WTC11 (cell line): ENCODE results near the gene PPM1L. TPM values are rescaled to one million over a fixed set of nuclear protein-coding genes. Genes with fewer than 3 reads are reported as not detected.

ENCODE experiments used
- ATAC-seq: fragments of 200-7000 bp; cut with Tn5 transposase; 2 replicates; pipeline ENCODE4 v1.10.0; 2021; ENCODE audit warnings: mild to moderate bottlenecking, moderate library complexity
- CTCF ChIA-PET: fragments of 300-600 bp; sonication (Branson Sonifier 250); formaldehyde crosslinking; loops from one replicate; lab custom pipeline; 2021; ENCODE audit warnings: antibody characterized with exemption; lab: Charles Lee
- POLR2A ChIA-PET: fragments of 350-600 bp; sonication (Branson Sonifier 250); formaldehyde crosslinking; loops from one replicate; lab custom pipeline; 2021; ENCODE audit warnings: antibody characterized with exemption; lab: Charles Lee
- DNase-seq: peaks from one replicate; pipeline ENCODE4 v3.0.0; 2021; ENCODE audit warnings: low spot score
- H3K27ac Mint-ChIP-seq: 2 replicates; pipeline ENCODE4 v1.8.0; 2021; ENCODE audit warnings: mixed read lengths
- H3K27me3 Mint-ChIP-seq: 2 replicates; pipeline ENCODE4 v1.8.0; 2021; ENCODE audit warnings: low read depth, mild to moderate bottlenecking, moderate library complexity, mixed read lengths
- H3K36me3 Mint-ChIP-seq: 2 replicates; pipeline ENCODE4 v1.8.0; 2021; ENCODE audit warnings: mixed read lengths
- H3K4me1 Mint-ChIP-seq: 2 replicates; pipeline ENCODE4 v1.8.0; 2022; ENCODE audit warnings: mixed read lengths
- H3K4me3 Mint-ChIP-seq: 2 replicates; pipeline ENCODE4 v1.8.0; 2021; ENCODE audit warnings: mild to moderate bottlenecking, moderate library complexity, mixed read lengths
- H3K9me3 Mint-ChIP-seq: 2 replicates; pipeline ENCODE4 v1.8.0; 2021; ENCODE audit warnings: mixed read lengths
- FOXJ3 ChIP-seq: sonication (generic); formaldehyde crosslinking; IDR thresholded peaks from 2 replicates; pipeline ENCODE4 v1.9.0; 2021; ENCODE audit warnings: missing genetic modification reagents, mild to moderate bottlenecking, borderline replicate concordance
- GTF2I ChIP-seq: fragments of 250-450 bp; sonication (Bioruptor Pico); conservative IDR thresholded peaks from 2 replicates; pipeline ENCODE4 v1.4.0; 2021; ENCODE audit warnings: mild to moderate bottlenecking
- NR1H2 ChIP-seq: sonication (generic); formaldehyde crosslinking; IDR thresholded peaks from 2 replicates; pipeline ENCODE4 v1.9.0; 2021; ENCODE audit warnings: mild to moderate bottlenecking, moderate library complexity, missing genetic modification reagents
- NR2C2 ChIP-seq: sonication (generic); formaldehyde crosslinking; IDR thresholded peaks from 2 replicates; pipeline ENCODE4 v1.8.0; 2022; ENCODE audit warnings: mild to moderate bottlenecking, missing genetic modification reagents
- RELA ChIP-seq: sonication (generic); formaldehyde crosslinking; IDR thresholded peaks from 2 replicates; pipeline ENCODE4 v1.8.1; 2022; ENCODE audit warnings: missing genetic modification reagents, mild to moderate bottlenecking, borderline replicate concordance
- RORB ChIP-seq: fragments of 250-450 bp; sonication (Bioruptor Pico); IDR thresholded peaks from 2 replicates; pipeline ENCODE4 v1.9.0; 2021; ENCODE audit warnings: mild to moderate bottlenecking
- SMAD3 ChIP-seq: sonication (generic); formaldehyde crosslinking; IDR thresholded peaks from 2 replicates; pipeline ENCODE4 v1.8.0; 2022; ENCODE audit warnings: missing genetic modification reagents, mild to moderate bottlenecking, borderline replicate concordance
- TCF7 ChIP-seq: sonication (generic); formaldehyde crosslinking; IDR thresholded peaks from 2 replicates; pipeline ENCODE4 v1.8.0; 2022; ENCODE audit warnings: mild to moderate bottlenecking, low read depth, missing genetic modification reagents, moderate library complexity
- ZNF138 ChIP-seq: sonication (generic); formaldehyde crosslinking; conservative IDR thresholded peaks from 2 replicates; pipeline ENCODE4 v1.8.1; 2022; ENCODE audit warnings: mild to moderate bottlenecking, moderate library complexity, missing genetic modification reagents
- total RNA-seq: library from RNA; stranded (reverse); gene quantifications from 3 replicates; pipeline ENCODE4 v1.2.3, GENCODE V29; 2021
- TF ChIP-seq, protein P1 (sequence below): fragments of 250-450 bp; sonication (Bioruptor Pico); IDR thresholded peaks from 2 replicates; pipeline ENCODE4 v1.8.0; 2021; ENCODE audit warnings: mild to moderate bottlenecking
- TF ChIP-seq, protein P2 (sequence below): fragments of 250-450 bp; sonication (Bioruptor Pico); IDR thresholded peaks from 2 replicates; pipeline ENCODE4 v1.9.0; 2021; ENCODE audit warnings: mild to moderate bottlenecking
- TF ChIP-seq, protein P3 (sequence below): fragments of 250-450 bp; sonication (Bioruptor Pico); IDR thresholded peaks from 2 replicates; pipeline ENCODE4 v1.9.0; 2021; ENCODE audit warnings: mild to moderate bottlenecking, borderline replicate concordance
- TF ChIP-seq, protein P4 (sequence below): sonication (generic); formaldehyde crosslinking; IDR thresholded peaks from 2 replicates; pipeline ENCODE4 v1.8.0; 2022; ENCODE audit warnings: mild to moderate bottlenecking, missing genetic modification reagents
- TF ChIP-seq, protein P5 (sequence below): sonication (generic); formaldehyde crosslinking; IDR thresholded peaks from 2 replicates; pipeline ENCODE4 v1.8.0; 2022; ENCODE audit warnings: missing genetic modification reagents
- TF ChIP-seq, protein P6 (sequence below): sonication (generic); formaldehyde crosslinking; IDR thresholded peaks from 2 replicates; pipeline ENCODE4 v1.8.1; 2023; ENCODE audit warnings: mild to moderate bottlenecking, missing genetic modification reagents, borderline replicate concordance
- TF ChIP-seq, protein P7 (sequence below): sonication (generic); formaldehyde crosslinking; IDR thresholded peaks from 2 replicates; pipeline ENCODE4 v1.8.0; 2022; ENCODE audit warnings: mild to moderate bottlenecking, missing genetic modification reagents
- TF ChIP-seq, protein P8 (sequence below): fragments of 250-450 bp; sonication (Bioruptor Pico); IDR thresholded peaks from 2 replicates; pipeline ENCODE4 v2.1.2; 2022; ENCODE audit warnings: mild to moderate bottlenecking, moderate library complexity

Gene PPM1L
- total RNA-seq, 1 experiment from 2014 or later = 18.1 TPM

DNA sequence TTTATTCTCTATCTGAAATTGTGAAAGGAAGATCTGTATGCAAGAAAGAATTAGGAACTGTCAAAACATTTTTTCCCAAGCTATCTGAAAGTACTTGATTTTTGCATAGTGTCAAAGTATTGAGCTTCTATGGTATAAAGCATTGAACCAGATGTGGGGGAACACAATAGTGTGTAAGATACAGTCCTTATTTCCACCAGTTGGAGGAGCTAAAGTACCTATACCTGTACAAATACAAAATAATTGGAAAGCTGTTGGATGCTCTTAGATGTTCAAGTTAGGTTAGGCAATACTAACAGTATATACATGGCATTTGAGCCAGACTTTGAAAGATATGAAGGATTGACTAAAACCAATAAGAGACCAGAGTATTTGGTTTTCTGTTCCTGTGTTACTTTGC is 200.8 kb downstream of the PPM1L start:
- no peaks in the 10 kb centered on the region for H3K27me3 Mint-ChIP-seq
- DNase-seq (no peak), ATAC-seq (peak; percentile 58; the same call in 1 of the 2 replicates)
- ChIA-PET POLR2A (no interaction called here), CTCF (interaction anchor here (0.6 to 1.3 kb wide), 11 partner anchors 9 to 700 kb away, joined by 3 to 6 read pairs (median 3); partner anchors contain the start of gene B3GALNT1)
- no peaks in the 10 kb centered on the region for H3K36me3 Mint-ChIP-seq
- no peak overlapping the region for H3K4me3 Mint-ChIP-seq
- TF ChIP-seq SMAD3 (CRISPR knock-in tag) = no peak
- TF ChIP-seq, protein P1, sequence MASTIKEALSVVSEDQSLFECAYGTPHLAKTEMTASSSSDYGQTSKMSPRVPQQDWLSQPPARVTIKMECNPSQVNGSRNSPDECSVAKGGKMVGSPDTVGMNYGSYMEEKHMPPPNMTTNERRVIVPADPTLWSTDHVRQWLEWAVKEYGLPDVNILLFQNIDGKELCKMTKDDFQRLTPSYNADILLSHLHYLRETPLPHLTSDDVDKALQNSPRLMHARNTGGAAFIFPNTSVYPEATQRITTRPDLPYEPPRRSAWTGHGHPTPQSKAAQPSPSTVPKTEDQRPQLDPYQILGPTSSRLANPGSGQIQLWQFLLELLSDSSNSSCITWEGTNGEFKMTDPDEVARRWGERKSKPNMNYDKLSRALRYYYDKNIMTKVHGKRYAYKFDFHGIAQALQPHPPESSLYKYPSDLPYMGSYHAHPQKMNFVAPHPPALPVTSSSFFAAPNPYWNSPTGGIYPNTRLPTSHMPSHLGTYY (CRISPR knock-in tag) = no peak
- TF ChIP-seq TCF7 = no peak
- no peak for TF ChIP-seq NR1H2
- no peak for TF ChIP-seq RELA (CRISPR knock-in tag)
- TF ChIP-seq, protein P2, sequence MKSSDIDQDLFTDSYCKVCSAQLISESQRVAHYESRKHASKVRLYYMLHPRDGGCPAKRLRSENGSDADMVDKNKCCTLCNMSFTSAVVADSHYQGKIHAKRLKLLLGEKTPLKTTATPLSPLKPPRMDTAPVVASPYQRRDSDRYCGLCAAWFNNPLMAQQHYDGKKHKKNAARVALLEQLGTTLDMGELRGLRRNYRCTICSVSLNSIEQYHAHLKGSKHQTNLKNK (CRISPR knock-in tag) = no peak
- TF ChIP-seq, protein P3, sequence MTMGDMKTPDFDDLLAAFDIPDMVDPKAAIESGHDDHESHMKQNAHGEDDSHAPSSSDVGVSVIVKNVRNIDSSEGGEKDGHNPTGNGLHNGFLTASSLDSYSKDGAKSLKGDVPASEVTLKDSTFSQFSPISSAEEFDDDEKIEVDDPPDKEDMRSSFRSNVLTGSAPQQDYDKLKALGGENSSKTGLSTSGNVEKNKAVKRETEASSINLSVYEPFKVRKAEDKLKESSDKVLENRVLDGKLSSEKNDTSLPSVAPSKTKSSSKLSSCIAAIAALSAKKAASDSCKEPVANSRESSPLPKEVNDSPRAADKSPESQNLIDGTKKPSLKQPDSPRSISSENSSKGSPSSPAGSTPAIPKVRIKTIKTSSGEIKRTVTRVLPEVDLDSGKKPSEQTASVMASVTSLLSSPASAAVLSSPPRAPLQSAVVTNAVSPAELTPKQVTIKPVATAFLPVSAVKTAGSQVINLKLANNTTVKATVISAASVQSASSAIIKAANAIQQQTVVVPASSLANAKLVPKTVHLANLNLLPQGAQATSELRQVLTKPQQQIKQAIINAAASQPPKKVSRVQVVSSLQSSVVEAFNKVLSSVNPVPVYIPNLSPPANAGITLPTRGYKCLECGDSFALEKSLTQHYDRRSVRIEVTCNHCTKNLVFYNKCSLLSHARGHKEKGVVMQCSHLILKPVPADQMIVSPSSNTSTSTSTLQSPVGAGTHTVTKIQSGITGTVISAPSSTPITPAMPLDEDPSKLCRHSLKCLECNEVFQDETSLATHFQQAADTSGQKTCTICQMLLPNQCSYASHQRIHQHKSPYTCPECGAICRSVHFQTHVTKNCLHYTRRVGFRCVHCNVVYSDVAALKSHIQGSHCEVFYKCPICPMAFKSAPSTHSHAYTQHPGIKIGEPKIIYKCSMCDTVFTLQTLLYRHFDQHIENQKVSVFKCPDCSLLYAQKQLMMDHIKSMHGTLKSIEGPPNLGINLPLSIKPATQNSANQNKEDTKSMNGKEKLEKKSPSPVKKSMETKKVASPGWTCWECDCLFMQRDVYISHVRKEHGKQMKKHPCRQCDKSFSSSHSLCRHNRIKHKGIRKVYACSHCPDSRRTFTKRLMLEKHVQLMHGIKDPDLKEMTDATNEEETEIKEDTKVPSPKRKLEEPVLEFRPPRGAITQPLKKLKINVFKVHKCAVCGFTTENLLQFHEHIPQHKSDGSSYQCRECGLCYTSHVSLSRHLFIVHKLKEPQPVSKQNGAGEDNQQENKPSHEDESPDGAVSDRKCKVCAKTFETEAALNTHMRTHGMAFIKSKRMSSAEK (CRISPR knock-in tag) = no peak
- TF ChIP-seq, protein P4, sequence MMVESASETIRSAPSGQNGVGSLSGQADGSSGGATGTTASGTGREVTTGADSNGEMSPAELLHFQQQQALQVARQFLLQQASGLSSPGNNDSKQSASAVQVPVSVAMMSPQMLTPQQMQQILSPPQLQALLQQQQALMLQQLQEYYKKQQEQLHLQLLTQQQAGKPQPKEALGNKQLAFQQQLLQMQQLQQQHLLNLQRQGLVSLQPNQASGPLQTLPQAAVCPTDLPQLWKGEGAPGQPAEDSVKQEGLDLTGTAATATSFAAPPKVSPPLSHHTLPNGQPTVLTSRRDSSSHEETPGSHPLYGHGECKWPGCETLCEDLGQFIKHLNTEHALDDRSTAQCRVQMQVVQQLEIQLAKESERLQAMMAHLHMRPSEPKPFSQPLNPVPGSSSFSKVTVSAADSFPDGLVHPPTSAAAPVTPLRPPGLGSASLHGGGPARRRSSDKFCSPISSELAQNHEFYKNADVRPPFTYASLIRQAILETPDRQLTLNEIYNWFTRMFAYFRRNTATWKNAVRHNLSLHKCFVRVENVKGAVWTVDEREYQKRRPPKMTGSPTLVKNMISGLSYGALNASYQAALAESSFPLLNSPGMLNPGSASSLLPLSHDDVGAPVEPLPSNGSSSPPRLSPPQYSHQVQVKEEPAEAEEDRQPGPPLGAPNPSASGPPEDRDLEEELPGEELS (CRISPR knock-in tag) = no peak
- no peak for TF ChIP-seq GTF2I (CRISPR knock-in tag)
- TF ChIP-seq, protein P5, sequence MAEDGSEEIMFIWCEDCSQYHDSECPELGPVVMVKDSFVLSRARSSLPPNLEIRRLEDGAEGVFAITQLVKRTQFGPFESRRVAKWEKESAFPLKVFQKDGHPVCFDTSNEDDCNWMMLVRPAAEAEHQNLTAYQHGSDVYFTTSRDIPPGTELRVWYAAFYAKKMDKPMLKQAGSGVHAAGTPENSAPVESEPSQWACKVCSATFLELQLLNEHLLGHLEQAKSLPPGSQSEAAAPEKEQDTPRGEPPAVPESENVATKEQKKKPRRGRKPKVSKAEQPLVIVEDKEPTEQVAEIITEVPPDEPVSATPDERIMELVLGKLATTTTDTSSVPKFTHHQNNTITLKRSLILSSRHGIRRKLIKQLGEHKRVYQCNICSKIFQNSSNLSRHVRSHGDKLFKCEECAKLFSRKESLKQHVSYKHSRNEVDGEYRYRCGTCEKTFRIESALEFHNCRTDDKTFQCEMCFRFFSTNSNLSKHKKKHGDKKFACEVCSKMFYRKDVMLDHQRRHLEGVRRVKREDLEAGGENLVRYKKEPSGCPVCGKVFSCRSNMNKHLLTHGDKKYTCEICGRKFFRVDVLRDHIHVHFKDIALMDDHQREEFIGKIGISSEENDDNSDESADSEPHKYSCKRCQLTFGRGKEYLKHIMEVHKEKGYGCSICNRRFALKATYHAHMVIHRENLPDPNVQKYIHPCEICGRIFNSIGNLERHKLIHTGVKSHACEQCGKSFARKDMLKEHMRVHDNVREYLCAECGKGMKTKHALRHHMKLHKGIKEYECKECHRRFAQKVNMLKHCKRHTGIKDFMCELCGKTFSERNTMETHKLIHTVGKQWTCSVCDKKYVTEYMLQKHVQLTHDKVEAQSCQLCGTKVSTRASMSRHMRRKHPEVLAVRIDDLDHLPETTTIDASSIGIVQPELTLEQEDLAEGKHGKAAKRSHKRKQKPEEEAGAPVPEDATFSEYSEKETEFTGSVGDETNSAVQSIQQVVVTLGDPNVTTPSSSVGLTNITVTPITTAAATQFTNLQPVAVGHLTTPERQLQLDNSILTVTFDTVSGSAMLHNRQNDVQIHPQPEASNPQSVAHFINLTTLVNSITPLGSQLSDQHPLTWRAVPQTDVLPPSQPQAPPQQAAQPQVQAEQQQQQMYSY = no peak
- TF ChIP-seq, protein P6, sequence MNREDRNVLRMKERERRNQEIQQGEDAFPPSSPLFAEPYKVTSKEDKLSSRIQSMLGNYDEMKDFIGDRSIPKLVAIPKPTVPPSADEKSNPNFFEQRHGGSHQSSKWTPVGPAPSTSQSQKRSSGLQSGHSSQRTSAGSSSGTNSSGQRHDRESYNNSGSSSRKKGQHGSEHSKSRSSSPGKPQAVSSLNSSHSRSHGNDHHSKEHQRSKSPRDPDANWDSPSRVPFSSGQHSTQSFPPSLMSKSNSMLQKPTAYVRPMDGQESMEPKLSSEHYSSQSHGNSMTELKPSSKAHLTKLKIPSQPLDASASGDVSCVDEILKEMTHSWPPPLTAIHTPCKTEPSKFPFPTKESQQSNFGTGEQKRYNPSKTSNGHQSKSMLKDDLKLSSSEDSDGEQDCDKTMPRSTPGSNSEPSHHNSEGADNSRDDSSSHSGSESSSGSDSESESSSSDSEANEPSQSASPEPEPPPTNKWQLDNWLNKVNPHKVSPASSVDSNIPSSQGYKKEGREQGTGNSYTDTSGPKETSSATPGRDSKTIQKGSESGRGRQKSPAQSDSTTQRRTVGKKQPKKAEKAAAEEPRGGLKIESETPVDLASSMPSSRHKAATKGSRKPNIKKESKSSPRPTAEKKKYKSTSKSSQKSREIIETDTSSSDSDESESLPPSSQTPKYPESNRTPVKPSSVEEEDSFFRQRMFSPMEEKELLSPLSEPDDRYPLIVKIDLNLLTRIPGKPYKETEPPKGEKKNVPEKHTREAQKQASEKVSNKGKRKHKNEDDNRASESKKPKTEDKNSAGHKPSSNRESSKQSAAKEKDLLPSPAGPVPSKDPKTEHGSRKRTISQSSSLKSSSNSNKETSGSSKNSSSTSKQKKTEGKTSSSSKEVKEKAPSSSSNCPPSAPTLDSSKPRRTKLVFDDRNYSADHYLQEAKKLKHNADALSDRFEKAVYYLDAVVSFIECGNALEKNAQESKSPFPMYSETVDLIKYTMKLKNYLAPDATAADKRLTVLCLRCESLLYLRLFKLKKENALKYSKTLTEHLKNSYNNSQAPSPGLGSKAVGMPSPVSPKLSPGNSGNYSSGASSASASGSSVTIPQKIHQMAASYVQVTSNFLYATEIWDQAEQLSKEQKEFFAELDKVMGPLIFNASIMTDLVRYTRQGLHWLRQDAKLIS (CRISPR knock-in tag) = no peak
- no peak for TF ChIP-seq ZNF138
- TF ChIP-seq RORB (CRISPR knock-in tag) = no peak
- TF ChIP-seq, protein P7, sequence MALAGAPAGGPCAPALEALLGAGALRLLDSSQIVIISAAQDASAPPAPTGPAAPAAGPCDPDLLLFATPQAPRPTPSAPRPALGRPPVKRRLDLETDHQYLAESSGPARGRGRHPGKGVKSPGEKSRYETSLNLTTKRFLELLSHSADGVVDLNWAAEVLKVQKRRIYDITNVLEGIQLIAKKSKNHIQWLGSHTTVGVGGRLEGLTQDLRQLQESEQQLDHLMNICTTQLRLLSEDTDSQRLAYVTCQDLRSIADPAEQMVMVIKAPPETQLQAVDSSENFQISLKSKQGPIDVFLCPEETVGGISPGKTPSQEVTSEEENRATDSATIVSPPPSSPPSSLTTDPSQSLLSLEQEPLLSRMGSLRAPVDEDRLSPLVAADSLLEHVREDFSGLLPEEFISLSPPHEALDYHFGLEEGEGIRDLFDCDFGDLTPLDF (CRISPR knock-in tag) = no peak
- TF ChIP-seq FOXJ3 (CRISPR knock-in tag) = no peak
- no peak for TF ChIP-seq NR2C2 (CRISPR knock-in tag)
- TF ChIP-seq, protein P8, sequence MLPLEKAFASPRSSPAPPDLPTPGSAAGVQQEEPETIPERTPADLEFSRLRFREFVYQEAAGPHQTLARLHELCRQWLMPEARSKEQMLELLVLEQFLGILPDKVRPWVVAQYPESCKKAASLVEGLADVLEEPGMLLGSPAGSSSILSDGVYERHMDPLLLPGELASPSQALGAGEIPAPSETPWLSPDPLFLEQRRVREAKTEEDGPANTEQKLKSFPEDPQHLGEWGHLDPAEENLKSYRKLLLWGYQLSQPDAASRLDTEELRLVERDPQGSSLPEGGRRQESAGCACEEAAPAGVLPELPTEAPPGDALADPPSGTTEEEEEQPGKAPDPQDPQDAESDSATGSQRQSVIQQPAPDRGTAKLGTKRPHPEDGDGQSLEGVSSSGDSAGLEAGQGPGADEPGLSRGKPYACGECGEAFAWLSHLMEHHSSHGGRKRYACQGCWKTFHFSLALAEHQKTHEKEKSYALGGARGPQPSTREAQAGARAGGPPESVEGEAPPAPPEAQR (CRISPR knock-in tag) = no peak
- H3K9me3 Mint-ChIP-seq = no peaks in the 10 kb centered on the region
- H3K4me1 Mint-ChIP-seq = no peaks in the 10 kb centered on the region
- H3K27ac Mint-ChIP-seq = no peak overlapping the region
